Renal cortex interstitium (tissue), 3 donors: ENCODE data around the gene F8A2. TPM values are rescaled to one million over a fixed set of nuclear protein-coding genes. Genes with fewer than 3 reads are reported as not detected.

Source experiments
- polyA plus RNA-seq, 3 donors: library from polyadenylated mRNA; unstranded; fragments of 120-200 nt; gene quantifications; one replicate each; pipeline ENCODE4 v1.2.1, GENCODE V29; 2013; ENCODE audit not compliant: insufficient read length in 3 of 3

Gene F8A2
- polyA plus RNA-seq, 3 donors: not detected

Other genes with a start within 250 kb of the F8A2 start
- gene VBP1, start 165.6 kb upstream of the F8A2 start, polyA plus RNA-seq: 10 to 100 TPM; 68.8 to 88.8 (median 70.2) TPM
- gene RAB39B, start 117.6 kb upstream of the F8A2 start, polyA plus RNA-seq: 1 to 10 TPM; 2.3 to 3.6 (median 3.0) TPM
- gene CLIC2, start 47.5 kb upstream of the F8A2 start, polyA plus RNA-seq: 1 to 10 TPM; 2.5 to 4.0 (median 3.0) TPM
- gene F8A3, start 76.5 kb downstream of the F8A2 start, polyA plus RNA-seq: 10 to 100 TPM in 1 of 3 donors, 1 to 10 TPM in 2; 1.9 to 15.5 (median 8.0) TPM
- 1 to 10 TPM; 1.8 to 2.3 (median 2.1) TPM for gene SPRY3, start 230.5 kb downstream of the F8A2 start, polyA plus RNA-seq
- gene TMLHE, start 230.9 kb downstream of the F8A2 start, polyA plus RNA-seq: 10 to 100 TPM; 24.3 to 29.2 (median 25.7) TPM